CD4-positive, alpha-beta T cell treated with Interleukin-1 beta for 1 hour (primary cell): ENCODE data around the gene CORO2A.

ENCODE experiments used
- DNase-seq, 2 donors: peaks; one replicate each; pipeline ENCODE4 v3.0.0-alpha.2; 2020 to 2022

The CORO2A gene

DNA sequence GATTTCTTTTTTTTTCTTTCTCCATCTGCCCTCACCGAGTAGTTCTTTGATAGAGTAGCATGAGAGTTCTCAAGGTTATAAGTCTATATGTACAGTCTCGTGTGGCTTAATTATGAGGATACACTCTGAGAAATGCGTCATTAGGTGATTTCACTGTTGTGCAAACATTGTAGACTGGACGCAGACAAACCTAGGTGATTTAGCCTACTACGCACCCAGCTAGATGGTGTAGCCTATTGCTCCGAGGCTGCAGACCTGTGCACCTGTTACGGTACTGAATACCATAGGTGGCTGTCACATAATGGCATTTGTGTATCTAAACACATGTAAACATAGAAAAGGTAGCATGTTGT is 26.9 kb upstream of the CORO2A start:
- no peak for DNase-seq

DNA sequence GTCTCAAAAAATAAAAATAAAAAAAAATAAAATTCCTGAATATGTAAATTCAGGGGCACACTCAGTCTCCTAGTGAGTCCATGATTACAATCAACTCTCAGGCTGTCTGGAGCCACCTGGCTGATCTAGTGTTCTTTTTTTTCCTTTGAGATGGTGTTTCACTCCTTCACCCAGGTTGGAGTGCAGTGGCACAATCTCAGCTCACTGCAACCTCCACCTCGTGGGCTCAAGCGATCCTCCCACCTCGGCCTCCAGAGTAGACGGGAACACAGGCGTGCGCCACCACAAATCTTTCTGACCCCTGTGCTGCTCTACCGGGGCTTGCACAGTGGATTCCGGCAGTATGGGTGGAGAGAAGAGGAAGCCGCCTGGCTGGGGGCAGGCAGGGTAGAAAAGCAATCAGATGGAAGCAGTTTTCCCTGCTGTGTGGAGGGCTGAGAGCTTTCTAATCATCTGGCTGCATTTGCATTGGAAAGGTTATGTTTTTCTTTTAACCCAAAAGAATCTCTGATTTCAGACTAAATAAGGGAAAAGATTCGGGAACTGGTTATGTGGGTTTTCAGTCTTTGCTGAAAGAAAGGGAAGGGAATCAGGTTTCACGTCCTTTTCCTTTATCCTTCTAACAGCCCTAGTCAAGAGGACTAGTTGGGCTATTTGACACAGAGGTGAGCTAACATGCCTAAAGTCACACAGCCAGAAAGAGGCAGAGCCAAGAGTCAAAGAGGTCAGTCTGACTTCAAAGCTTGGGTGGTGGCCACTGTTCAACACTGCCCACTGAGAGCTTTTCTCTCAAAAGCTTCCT is 26.3 kb upstream of the CORO2A start:
- DNase-seq, result no peak

DNA sequence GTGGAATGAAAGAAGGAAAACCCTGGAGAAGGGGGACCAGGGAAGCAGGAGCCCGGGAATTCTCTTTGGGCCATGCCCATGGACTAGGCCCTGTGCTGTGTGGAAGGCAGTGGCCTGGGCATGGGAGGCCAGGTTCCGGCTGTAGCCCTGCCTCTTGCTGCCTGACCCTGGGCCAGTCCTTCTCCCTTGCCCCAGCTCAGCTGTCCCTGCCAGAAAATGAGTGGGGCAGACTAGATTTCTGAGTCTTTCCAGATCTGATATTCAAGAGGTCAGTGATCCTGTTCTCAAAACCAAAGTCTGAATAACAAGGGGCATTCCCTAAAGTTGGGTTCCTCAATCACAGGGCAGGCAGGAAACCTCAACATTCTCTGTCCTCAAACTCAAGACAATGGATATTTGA is 24.8 kb upstream of the CORO2A start:
- no peak for DNase-seq

DNA sequence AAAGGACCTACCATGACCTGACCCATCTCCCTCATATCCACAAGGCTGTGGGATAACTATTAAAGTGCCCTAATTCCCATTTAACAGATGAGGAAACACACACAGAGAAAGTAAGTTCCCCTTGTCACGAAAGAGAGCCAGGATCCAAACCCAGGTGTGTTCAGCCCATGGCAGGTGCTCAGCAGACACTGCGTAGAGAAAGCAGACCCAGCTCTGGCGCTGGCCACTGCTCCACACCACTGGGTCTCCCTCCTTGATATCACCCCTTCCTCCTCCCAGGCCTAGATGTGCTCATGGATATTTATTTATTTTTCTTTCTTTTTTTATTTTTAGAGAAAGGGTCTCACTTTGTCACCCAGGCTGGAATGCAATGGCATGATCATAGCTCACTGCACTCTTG is 24.0 kb upstream of the CORO2A start:
- no peak for DNase-seq

DNA sequence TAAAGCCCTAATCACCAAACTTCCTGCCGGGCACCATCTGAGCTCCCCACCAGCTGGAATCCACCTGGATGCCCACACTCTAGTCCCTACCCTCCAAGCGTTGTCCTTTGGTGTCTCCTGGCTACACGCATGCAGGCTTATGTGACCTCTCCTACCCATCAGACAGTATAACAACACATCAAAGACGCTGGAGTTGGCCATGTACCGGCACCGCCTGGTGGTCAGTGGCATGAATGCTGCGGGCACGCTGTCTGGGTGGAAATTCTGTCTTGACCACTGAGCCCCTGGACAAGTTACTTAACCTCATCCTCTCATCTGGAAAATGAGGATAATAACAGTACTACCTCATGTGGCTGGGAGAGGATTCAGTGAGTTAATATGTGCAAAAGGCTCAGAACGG is 23.4 kb upstream of the CORO2A start:
- peak; percentile 8 to 20 for DNase-seq

DNA sequence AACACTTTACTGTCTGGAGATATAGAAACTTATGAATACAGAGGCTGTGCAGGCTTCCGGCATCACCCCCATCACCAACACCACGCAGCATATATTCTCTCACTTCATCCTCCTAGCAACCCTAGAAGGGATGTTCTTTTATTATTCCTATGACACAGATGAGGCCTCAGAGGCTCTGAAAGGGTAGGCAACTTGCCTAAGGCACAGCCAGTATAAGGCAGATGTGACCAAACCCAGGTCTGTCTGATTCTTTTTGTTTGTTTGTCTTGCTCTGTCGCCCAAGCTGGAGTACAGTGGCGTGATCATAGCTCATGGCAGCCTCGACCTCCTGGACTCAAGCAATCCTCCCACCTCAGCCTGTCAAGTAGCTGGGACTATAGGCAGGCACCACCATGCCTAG is 22.8 kb upstream of the CORO2A start:
- no peak for DNase-seq

DNA sequence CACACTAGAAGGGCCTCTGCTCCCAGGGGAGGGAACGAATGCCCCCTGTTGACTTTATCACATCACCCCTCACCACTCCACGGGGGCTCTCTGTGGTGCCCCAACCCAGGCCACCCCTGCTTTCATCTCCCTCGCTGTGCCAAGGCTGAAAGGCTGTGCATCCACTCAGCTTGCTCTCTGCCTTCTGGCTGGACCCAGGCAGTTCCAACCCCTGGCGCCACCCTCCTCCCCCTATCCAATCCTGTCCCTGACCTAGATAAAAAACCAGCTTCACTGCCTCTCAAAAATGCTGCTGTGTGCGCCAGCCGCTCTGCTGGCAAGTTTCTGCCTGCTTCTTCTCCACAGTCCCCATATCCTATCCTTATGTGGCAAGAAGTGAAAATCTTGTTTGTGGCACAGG is 22.4 kb upstream of the CORO2A start:
- DNase-seq, result no peak

DNA sequence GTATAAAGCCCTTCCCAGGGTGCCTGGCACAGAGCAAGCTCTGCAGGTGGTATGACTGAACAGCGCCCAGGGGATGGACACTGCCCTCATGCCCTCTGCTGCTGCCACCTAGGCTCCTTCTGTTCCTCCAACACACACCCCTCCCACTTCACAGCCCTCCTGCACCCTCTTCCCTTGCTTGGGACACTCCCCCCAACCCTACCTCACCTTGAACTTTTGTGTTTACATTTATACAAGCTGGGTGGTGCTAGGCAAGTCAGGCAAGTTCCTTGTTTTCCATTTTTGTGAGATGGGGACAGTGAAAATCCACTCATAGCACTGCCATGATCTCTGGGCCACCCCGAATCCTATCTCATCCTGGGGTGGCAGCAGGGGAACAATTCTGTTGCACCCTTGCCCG is 18.8 kb upstream of the CORO2A start:
- no peak for DNase-seq

DNA sequence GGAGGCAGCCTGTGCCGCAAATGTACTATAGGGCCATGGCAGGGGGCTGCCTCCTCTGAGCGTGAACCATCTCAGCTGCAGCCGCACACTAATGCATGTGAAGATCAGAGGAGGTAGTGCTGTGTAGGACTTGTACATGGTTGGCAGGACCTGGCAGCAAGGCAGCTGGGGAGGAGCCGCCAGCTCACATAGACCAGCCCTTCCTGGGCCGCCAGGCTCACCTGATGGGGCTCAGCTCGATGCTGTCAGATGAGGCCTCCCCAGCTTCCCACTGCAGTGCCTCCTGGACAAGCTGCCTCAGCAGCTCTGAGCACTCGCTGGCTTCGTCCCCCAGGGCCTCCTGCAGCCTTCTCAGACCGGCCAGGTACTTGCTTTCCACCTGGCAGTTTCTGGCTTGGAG is 18.0 kb upstream of the CORO2A start:
- no peak for DNase-seq

DNA sequence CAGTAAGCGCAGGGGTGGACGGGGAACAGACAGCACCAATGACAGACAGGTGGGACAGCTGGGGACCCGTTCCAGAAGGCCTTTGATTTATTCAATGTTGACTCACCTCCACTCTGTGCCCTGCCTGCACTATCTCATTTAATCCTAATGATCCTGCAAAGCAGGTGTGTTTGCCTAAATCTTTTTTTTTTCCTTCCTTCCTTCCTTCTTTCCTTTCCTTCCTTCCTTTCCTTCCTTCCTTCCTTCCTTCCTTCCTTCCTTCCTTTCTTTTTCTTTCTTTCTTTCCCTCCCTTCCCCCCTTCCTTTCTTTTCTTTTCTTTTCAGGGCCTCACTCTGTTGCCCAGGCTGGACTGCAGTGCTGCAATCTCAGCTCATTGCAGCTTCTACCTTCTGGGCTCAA is 17.1 kb upstream of the CORO2A start:
- DNase-seq, result no peak

DNA sequence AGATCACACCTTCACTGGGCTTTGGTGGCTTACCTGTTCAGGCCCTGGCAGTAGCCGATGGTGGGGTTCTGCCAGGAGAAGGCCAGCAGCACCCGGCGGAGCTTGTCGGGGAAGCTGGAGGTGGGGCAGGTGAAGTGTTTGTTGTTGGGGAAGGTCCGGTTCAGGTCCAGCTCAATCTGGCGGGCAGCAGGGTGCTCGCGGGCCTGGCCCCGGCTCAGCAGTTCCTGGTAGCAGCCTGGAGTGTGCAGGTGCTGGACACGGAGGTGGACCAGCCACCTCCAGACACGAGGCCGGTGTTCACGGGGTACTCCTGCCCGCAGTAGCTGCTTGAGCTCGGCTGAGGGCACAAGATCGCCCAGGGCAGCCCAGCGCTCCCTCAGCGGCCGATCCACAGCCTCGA is 16.2 kb upstream of the CORO2A start:
- DNase-seq, result no peak

DNA sequence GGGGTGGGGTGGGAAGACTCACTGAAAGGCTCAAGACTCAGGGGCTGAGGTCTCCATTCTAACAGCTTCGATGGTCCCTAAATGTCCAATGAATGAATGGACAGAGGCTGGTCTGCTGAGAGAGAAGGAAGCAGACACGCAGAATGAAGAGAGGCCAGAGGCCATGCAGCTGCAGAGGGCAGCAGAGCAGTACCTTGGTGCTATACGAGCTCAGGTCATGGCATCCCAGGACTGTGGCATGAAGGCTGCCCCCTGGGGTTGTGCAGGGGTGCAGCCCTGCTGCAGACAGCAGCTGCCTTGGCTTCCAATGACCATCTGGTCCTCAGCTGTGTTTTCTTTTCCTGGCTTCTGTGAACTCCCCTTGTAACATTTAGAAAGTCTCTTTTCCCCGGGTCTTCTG is 15.2 kb upstream of the CORO2A start:
- DNase-seq, result no peak

DNA sequence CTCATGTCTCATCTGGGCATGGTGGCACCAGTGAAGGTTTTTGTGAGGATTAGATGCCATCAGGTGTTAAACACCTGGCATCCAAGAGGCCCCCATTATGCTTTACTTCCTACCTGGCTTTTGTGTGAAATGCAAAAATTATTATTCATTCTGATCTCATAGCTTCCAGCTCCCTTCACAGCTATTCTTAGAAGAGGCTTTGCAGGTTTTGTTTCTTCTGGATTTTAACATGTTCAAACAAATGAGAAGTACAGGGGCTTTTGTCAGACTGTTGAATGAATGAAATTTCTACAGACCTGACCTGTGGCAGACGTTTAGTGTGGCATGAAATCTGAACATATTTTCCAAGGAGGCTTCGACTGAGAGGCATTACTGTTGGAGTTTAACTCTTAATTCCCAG is 14.3 kb upstream of the CORO2A start:
- no peak for DNase-seq

DNA sequence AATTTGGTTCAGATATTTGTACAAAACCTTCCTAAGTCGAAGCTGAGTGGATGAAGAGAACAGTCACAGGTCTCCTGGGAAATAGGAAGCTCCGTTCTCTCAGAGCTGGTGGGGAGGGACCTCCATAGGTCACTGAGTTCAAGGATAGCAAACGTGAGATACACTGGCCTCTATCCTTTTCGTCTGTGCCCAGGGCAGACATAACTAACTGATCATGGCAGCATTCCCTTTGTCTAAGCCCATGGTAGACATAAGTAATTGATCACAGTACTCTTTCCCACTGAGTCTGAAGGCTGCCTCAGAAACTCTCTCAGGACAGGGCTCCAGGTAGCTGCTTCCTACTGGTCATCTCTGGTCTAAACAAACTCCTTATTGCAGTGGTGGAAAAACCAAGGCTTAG is 12.3 kb upstream of the CORO2A start:
- no peak for DNase-seq

DNA sequence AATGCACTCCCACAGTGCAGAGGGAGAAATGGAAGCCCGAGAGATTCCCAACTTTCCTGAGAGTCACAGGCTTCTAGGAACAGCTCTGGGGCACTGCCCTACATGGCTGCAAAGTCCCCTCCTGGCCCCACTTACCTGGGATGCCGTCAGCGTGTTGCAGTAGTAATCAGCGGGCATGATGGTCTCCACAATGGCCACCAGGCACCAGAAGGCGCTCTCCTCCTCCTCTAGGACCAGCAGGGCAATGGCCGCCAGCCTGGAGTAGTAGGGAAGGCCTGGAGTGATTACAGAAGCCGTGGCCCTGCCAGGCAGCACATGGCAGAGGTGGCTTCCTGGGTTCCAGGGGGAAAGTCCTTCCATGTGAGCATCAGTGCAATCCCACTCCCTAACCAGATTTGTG is 10.7 kb upstream of the CORO2A start:
- DNase-seq, result no peak

DNA sequence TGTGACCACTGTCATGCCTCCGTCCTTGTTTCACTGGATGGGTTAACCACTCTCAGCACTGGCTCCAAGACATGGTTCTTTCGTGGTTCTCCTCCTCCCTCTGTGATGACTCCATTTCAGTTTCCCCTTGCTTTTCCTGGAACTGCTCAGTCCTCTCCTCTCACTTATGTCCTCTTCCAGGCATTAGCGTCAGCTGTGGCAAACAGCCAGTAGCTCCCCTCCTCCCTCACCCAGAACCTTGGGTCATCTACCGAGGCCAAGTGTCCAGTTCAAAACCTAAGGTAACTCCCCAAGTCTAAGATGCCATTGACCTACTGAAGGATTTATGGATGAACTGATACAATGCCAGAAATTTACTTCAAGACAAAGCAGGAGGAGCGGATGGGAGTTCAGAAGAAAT is 9.8 kb upstream of the CORO2A start:
- DNase-seq, result no peak

DNA sequence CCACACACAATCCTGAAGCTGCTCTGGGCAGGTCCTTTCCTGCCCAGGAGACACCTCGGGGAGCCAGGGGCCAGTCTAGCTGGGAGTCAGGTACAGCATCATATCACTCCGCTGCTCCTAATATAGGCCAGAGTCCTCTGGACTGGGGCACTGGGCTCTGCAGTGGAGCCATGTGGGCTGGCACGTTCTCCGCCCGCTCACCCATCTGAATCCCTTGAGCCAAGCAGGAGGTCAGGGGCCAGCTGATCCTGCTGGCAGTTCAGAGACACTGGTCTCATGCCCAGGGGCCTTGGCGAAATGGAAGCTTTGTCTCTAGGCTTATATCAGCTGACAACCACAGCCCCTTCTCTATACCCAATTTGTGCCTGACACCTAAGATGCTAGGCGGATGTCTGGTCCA is 9.3 kb upstream of the CORO2A start:
- no peak for DNase-seq

DNA sequence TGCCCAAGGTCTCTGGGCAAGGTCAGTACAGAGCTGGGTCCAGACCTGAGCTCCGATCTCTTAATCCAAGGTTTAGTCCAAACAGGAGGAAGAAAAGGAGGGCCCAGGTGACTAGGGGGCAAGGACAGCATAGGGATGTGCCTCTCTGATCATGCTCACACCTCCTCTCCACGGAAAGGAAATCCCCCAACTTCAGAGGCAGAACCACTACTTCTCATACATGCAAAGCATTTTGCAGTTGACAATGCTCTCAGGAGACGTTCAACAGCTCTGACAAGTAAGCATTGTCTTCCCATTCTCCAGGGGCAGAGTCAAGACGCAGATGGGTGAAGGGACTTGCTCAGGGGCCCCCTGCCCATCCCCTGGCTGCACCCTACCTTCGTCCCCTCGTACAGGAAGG is 8.7 kb upstream of the CORO2A start:
- no peak for DNase-seq

DNA sequence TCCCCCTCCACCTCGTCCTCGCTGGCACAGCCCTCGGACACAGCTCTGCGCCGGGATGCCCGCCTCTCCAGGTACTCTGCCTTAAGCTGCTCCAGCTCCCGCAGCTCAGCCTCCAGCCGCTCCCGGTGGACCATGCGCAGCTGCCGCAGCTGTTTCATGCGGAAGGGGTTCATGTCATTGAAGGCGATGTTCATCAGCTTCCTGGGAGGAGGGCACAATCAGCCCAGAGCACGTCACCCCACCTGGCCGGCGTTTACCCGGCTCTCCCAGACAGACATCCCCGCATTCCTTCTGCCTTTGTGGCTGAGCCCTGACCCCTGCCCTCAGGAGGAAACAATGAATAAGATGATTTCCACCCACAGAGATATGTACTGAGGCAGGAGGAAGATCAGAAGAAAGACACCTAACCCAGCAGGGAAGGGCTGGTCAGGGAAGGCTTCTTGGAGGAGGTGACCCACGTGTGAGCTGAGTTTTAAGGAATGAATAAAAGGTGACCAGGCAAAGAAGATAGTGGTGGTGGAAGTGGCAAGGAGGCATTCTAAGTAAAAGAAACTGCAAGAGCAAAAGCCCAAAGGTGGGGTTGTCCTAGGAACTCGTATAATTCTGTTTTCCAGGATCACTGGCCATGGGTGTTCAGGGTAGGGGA is 7.1 kb upstream of the CORO2A start:
- no peak for DNase-seq

DNA sequence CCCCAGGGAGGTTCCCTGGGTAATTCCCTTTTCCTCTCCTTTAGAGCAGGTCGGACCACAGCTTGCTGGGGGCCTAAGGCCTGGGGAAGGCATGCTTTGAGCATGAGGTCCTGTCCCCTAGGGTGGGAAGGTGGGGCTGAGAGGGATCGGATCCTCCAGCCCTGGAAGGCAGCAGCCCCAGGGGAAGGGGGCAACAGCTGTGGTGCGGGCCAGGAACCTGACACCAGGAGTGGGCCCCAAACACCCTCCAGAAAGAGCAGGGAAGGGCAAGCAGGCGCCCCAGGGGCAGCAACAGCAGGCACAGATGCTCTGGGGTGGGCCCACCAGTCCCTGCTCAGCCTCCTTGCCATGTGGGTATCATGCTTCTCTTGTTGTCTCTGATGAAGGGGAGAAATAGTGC is 3.2 kb upstream of the CORO2A start:
- DNase-seq, result no peak

DNA sequence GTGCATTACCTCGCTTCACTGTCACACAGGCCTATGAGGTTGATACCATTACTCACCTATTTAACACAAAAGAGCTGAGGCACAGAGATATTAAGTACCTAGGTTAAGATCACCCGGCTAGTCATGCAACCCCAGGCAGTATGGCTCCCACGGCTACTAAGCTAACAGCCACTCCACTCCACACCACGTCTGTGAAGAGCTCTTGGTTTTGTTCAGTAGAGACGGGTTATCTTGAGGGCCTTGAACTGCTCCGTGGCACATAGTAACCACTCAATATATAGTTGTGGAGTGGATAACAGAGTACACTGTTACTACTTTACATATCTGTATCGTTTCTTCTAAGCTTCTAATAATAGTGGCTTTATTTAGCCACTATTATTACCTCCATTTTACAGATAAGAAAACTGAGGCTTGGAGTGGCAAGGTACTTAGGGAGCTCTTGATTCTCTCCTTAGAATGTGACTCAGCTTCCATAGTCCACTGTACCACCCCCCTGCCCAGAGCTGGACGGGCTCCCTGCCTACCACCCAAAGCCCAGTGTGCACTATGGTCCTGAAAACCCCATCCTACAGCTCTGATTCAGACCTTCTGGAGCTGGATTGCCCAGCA is 1.0 kb upstream of the CORO2A start:
- no peak for DNase-seq

DNA sequence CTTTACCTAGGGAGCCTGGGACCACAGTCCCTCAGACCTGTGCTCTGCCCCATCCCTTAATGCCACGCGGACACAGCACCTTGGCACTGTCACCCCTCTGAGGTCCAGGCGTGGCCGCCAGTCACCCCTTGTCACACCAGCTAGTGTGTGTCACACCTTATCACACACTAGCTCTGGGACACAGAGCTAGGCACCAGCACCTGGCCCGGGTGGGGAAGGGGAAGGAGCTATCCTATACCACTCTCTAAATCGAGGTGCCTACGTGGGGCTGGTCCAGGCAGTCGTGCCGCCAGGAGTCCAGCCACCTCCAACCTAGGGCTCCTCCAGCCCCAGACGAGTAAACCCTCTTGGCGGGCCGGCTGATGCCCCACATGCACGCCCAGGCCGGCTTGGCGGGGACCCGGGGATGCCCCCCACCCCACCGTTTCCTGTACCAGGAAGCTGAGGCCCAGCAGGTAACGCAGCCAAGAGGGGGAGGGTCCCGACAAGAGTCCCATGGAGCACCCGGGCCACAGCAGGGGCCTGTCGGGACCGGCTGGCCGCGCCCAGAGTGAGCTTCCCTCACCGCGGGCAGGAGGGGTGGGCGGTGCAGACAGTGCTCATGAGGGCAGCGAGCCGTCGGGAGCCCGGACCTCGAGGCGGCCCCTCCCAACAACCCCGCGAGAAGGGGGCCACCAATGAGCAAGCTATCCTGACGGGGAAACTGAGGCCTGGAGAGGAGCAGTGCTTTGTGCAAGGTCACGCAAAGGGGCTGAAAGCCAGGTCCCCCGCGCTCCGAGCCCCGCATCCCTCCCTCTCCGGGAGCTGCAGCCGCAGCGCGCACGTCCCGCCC is 550 bp downstream of the CORO2A start:
- DNase-seq, result peak; percentile 21 to 33

DNA sequence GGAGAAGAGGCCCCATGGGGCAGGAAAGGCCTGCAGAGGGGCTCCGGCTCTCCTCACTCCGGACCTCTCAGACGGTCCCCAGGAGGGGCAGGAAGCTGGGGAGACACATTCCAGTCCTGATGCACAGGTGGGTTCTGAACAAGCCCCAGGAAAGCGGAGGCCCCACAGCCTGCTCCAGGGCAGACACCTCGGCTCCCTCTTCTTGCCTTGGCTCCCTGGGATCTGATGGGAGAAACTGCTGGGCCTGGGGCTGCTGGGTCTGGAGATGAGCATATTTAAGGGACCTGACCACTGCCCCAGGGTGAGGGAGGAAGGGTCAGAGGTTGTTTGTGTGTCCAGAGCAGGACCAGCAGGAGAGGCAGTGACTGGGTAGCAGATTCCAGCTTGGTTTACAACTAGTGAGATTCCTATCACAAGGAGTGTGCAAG is 1.2 kb downstream of the CORO2A start:
- DNase-seq, result no peak

DNA sequence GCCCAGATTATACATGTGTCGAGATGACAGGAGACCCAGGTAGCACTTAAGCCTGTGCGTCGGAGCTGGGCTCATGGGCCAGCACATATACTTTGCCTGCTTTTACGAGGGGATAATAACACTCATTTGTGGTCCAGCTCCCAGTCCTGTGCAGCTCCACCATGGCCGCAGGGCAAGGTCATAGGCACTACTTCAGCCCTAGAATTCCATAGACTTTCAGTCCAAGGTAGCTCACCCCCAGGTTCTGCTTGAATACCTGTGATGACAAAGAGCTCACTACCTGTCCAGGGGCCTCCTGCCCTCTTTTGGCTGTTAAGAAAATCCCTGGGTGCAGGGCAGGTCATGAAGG is 1.7 kb downstream of the CORO2A start:
- DNase-seq, result no peak
